NCI-H1417 (cell line): ENCODE data around the gene PTPRQ.
"Not testable (repeated sequence)": the region's sequence is repeated elsewhere in the genome, so short reads cannot be mapped to it uniquely, and the experiment has no call there.

ENCODE experiments used
- DNase-seq, 3 experiments: peaks; one replicate each; lab custom pipeline; 2025; lab: John Stamatoyannopoulos, UW

The PTPRQ gene

GRCh38 chr12:80470403-80470802 is 26.4 kb downstream of the PTPRQ start:
- DNase-seq: no peak

GRCh38 chr12:80472236-80472635 is 28.2 kb downstream of the PTPRQ start:
- no peak for DNase-seq

GRCh38 chr12:80472911-80473500 is 29.0 kb downstream of the PTPRQ start:
- DNase-seq: peak; percentile 47 to 84 (median 67)

GRCh38 chr12:80477521-80478145 is 33.6 kb downstream of the PTPRQ start:
- not testable (repeated sequence) for DNase-seq

- peak in 1 of 3 experiments; percentile 55 for DNase-seq
Observed at GRCh38 chr12:80484746-80485145, 40.7 kb downstream of the PTPRQ start.

- DNase-seq: peak in 2 of 3 experiments; percentile 41 to 73
Observed at GRCh38 chr12:80485222-80485987, 41.4 kb downstream of the PTPRQ start.

GRCh38 chr12:80490329-80490728 is 46.3 kb downstream of the PTPRQ start:
- DNase-seq: no peak

GRCh38 chr12:80491166-80491565 is 47.1 kb downstream of the PTPRQ start:
- no peak for DNase-seq

GRCh38 chr12:80493466-80493865 is 49.4 kb downstream of the PTPRQ start:
- no peak for DNase-seq

- no peak for DNase-seq
Observed at GRCh38 chr12:80494836-80495235, 50.8 kb downstream of the PTPRQ start.

GRCh38 chr12:80498059-80498728 is 54.2 kb downstream of the PTPRQ start:
- DNase-seq: no peak

- DNase-seq: no peak
Observed at GRCh38 chr12:80504389-80505163, 60.5 kb downstream of the PTPRQ start.

GRCh38 chr12:80509781-80510556 is 65.9 kb downstream of the PTPRQ start:
- DNase-seq: peak in 2 of 3 experiments; percentile 36 to 73

- no peak for DNase-seq
Observed at GRCh38 chr12:80512781-80513180, 68.7 kb downstream of the PTPRQ start.

GRCh38 chr12:80513211-80513610 is 69.2 kb downstream of the PTPRQ start:
- DNase-seq: no peak

- no peak for DNase-seq
Observed at GRCh38 chr12:80517655-80518054, 73.6 kb downstream of the PTPRQ start.

GRCh38 chr12:80531646-80532045 is 87.6 kb downstream of the PTPRQ start:
- no peak for DNase-seq

- no peak for DNase-seq
Observed at GRCh38 chr12:80539029-80539428, 95.0 kb downstream of the PTPRQ start.

GRCh38 chr12:80549298-80549697 is 105.3 kb downstream of the PTPRQ start:
- DNase-seq: no peak

GRCh38 chr12:80551897-80552296 is 107.9 kb downstream of the PTPRQ start:
- no peak for DNase-seq

GRCh38 chr12:80553316-80553715 is 109.3 kb downstream of the PTPRQ start:
- DNase-seq: no peak
